Hepatocyte (in vitro differentiated cells): ENCODE measurements around the gene TXNDC16. TPM values are rescaled to one million over a fixed set of nuclear protein-coding genes. Genes with fewer than 3 reads are reported as not detected.

Source experiments
- DNase-seq: peaks from one replicate; pipeline ENCODE4 v3.0.0-alpha.2; 2016; ENCODE audit warnings: low spot score
- H2AFZ ChIP-seq: fragments of 200-600 bp; sonication (generic); 2 replicates; pipeline ENCODE4 v1.6.0; 2016; ENCODE audit warnings: antibody characterized with exemption, mild to moderate bottlenecking
- H3K27ac ChIP-seq: fragments of 200-600 bp; sonication (generic); 2 replicates; pipeline ENCODE4 v1.5.1; 2016; ENCODE audit warnings: mild to moderate bottlenecking
- H3K27me3 ChIP-seq: fragments of 200-600 bp; sonication (generic); 2 replicates; pipeline ENCODE4 v1.6.1; 2016
- H3K36me3 ChIP-seq: fragments of 200-600 bp; sonication (generic); replicated peaks from 2 replicates; pipeline ENCODE4 v1.5.1; 2016; ENCODE audit warnings: low read depth; ENCODE audit not compliant: insufficient read depth
- H3K4me1 ChIP-seq: fragments of 200-600 bp; sonication (generic); 2 replicates; pipeline ENCODE4 v1.5.1; 2016; ENCODE audit warnings: mild to moderate bottlenecking, moderate library complexity; ENCODE audit not compliant: insufficient read depth
- H3K4me2 ChIP-seq: fragments of 200-600 bp; sonication (generic); 2 replicates; pipeline ENCODE4 v1.6.0; 2016
- H3K4me3 ChIP-seq: fragments of 200-600 bp; sonication (generic); 2 replicates; pipeline ENCODE4 v1.5.1; 2016; ENCODE audit warnings: mild to moderate bottlenecking
- H3K79me2 ChIP-seq: fragments of 200-600 bp; sonication (generic); 2 replicates; pipeline ENCODE4 v1.6.0; 2017; ENCODE audit warnings: mild to moderate bottlenecking
- H3K9me2 ChIP-seq: fragments of 200-600 bp; sonication (generic); replicated peaks from 2 replicates; pipeline ENCODE4 v1.6.0; 2017; ENCODE audit warnings: mild to moderate bottlenecking; ENCODE audit not compliant: insufficient read depth
- H3K9me3 ChIP-seq: fragments of 200-600 bp; sonication (generic); 2 replicates; pipeline ENCODE4 v1.5.1; 2016; ENCODE audit warnings: low read depth, mild to moderate bottlenecking
- H4K20me1 ChIP-seq: fragments of 200-600 bp; sonication (generic); 2 replicates; pipeline ENCODE4 v1.6.0; 2016; ENCODE audit warnings: mild to moderate bottlenecking; ENCODE audit not compliant: insufficient read depth, poor library complexity, severe bottlenecking
- CTCF ChIP-seq: fragments of 200-600 bp; sonication (generic); IDR thresholded peaks from 2 replicates; pipeline ENCODE4 v1.5.1; 2016; ENCODE audit warnings: antibody characterized with exemption, mild to moderate bottlenecking; ENCODE audit not compliant: poor library complexity
- EZH2 ChIP-seq: fragments of 200-600 bp; sonication (generic); IDR thresholded peaks from 2 replicates; pipeline ENCODE4 v1.6.1; 2016; ENCODE audit warnings: antibody characterized with exemption, mild to moderate bottlenecking, borderline replicate concordance
- EZH2phosphoT487 ChIP-seq: fragments of 200-600 bp; sonication (generic); IDR thresholded peaks from one replicate; pipeline ENCODE4 v1.6.1; 2018; ENCODE audit warnings: antibody characterized with exemption, mild to moderate bottlenecking, low read depth, moderate library complexity; ENCODE audit not compliant: unreplicated experiment, severe bottlenecking
- WGBS: methylation state at CpG from one replicate; pipeline ENCODE4 v1.1.6; 2016; ENCODE audit warnings: low lambda C conversion rate; ENCODE audit errors: missing lambda C conversion rate; 5-methylcytosine and 5-hydroxymethylcytosine counted together
- polyA plus RNA-seq: library from polyadenylated mRNA; unstranded; fragments of >200 nt; fragmentation: Nextera tagmentation; extraction: Ambion mirVana; gene quantifications from 2 replicates; pipeline ENCODE4 v1.2.1, GENCODE V29; 2016
- total RNA-seq: library from RNA; depleted of rRNA; stranded (reverse); fragments of >200 nt; gene quantifications from 2 replicates; pipeline ENCODE4 v1.2.3, GENCODE V29; 2014

Gene TXNDC16
- total and polyA plus RNA-seq, 2 experiments from 2014 or later: 5.0 to 14.2 TPM

- Histone ChIP-seq H3K79me2 (no peaks in the 10 kb centered on the region), H3K27me3 (no peaks in the 10 kb centered on the region), H3K9me2 (no peaks in the 10 kb centered on the region), H3K4me1 (peaks cover 8% of the 10 kb centered on the region), H3K4me2 (peak overlapping the region; percentile 52), H4K20me1 (no peaks in the 10 kb centered on the region), H3K36me3 (no peaks in the 10 kb centered on the region), H3K4me3 (no peak overlapping the region), H2AFZ (no peak overlapping the region), H3K9me3 (no peaks in the 10 kb centered on the region), H3K27ac (peak overlapping the region; percentile 44)
- 72% methylated on average over 5 of the region's 5 CpGs for WGBS
- TF ChIP-seq CTCF: no peak
- no peak for TF ChIP-seq EZH2phosphoT487
- TF ChIP-seq EZH2: no peak
- no peak for DNase-seq
Measured at GRCh38 chr14:52399104-52399503, 153.2 kb downstream of the TXNDC16 start.

DNA sequence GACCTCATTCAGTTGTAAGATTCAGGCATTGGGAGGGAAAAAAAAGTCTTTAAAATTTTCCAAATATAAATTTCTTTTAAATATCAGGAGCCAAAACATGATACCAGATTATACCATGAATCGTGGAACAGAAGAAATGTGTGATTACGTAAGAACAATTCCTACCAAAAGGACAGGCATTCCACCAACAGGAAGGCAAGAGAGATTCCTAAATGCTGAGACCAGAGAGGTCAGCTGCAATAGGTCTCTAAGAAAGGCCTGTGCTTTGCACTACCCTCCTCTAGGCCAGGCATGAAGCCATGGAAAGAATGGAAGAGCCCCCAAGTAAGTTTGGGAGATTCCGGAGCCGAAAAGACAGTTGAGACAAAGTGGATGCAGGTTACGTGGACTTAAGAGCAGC lies 154.5 kb downstream of the TXNDC16 start:
- no peak overlapping the region for H3K4me2 ChIP-seq
- H3K4me1 ChIP-seq: peaks cover 8% of the 10 kb centered on the region
- TF ChIP-seq EZH2phosphoT487 (no peak), CTCF (no peak), EZH2 (no peak)
- no peak for DNase-seq
- H3K9me3 ChIP-seq: no peaks in the 10 kb centered on the region
- no peaks in the 10 kb centered on the region for H3K27me3 ChIP-seq
- H2AFZ ChIP-seq: no peak overlapping the region
- no peaks in the 10 kb centered on the region for H3K9me2 ChIP-seq
- WGBS: 96% methylated on average over 5 of the region's 5 CpGs
- H3K36me3 ChIP-seq: no peaks in the 10 kb centered on the region
- H3K79me2 ChIP-seq: no peaks in the 10 kb centered on the region
- no peak overlapping the region for H3K27ac ChIP-seq
- no peaks in the 10 kb centered on the region for H4K20me1 ChIP-seq
- H3K4me3 ChIP-seq: no peak overlapping the region

GRCh38 chr14:52395728-52396127 lies 156.6 kb downstream of the TXNDC16 start:
- no peak overlapping the region for H2AFZ ChIP-seq
- H3K9me3 ChIP-seq: no peaks in the 10 kb centered on the region
- H3K36me3 ChIP-seq: no peaks in the 10 kb centered on the region
- WGBS: 95% methylated on average over 3 of the region's 3 CpGs
- no peak overlapping the region for H3K4me3 ChIP-seq
- no peak for TF ChIP-seq EZH2phosphoT487
- TF ChIP-seq EZH2: no peak
- TF ChIP-seq CTCF: no peak
- H3K4me1 ChIP-seq: peaks cover 7% of the 10 kb centered on the region
- no peaks in the 10 kb centered on the region for H4K20me1 ChIP-seq
- no peaks in the 10 kb centered on the region for H3K9me2 ChIP-seq
- H3K27me3 ChIP-seq: no peaks in the 10 kb centered on the region
- H3K79me2 ChIP-seq: no peaks in the 10 kb centered on the region
- H3K27ac ChIP-seq: no peak overlapping the region
- no peak for DNase-seq
- no peak overlapping the region for H3K4me2 ChIP-seq

GRCh38 chr14:52391881-52392615 lies 160.3 kb downstream of the TXNDC16 start:
- no peak for DNase-seq
- no peaks in the 10 kb centered on the region for H3K79me2 ChIP-seq
- H3K36me3 ChIP-seq: no peaks in the 10 kb centered on the region
- no peaks in the 10 kb centered on the region for H3K27me3 ChIP-seq
- no peaks in the 10 kb centered on the region for H4K20me1 ChIP-seq
- no peaks in the 10 kb centered on the region for H3K9me2 ChIP-seq
- no peaks in the 10 kb centered on the region for H3K9me3 ChIP-seq
- no peak overlapping the region for H2AFZ ChIP-seq
- no peak overlapping the region for H3K4me3 ChIP-seq
- H3K27ac ChIP-seq: peak overlapping the region; percentile 8
- 65% methylated on average over 4 of the region's 4 CpGs for WGBS
- no peaks in the 10 kb centered on the region for H3K4me1 ChIP-seq
- no peak overlapping the region for H3K4me2 ChIP-seq
- TF ChIP-seq EZH2phosphoT487 (no peak), CTCF (no peak), EZH2 (no peak)
